ENCODE data around the gene CAVIN2.

CAVIN2 gene, protein sequence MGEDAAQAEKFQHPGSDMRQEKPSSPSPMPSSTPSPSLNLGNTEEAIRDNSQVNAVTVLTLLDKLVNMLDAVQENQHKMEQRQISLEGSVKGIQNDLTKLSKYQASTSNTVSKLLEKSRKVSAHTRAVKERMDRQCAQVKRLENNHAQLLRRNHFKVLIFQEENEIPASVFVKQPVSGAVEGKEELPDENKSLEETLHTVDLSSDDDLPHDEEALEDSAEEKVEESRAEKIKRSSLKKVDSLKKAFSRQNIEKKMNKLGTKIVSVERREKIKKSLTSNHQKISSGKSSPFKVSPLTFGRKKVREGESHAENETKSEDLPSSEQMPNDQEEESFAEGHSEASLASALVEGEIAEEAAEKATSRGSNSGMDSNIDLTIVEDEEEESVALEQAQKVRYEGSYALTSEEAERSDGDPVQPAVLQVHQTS

DNA sequence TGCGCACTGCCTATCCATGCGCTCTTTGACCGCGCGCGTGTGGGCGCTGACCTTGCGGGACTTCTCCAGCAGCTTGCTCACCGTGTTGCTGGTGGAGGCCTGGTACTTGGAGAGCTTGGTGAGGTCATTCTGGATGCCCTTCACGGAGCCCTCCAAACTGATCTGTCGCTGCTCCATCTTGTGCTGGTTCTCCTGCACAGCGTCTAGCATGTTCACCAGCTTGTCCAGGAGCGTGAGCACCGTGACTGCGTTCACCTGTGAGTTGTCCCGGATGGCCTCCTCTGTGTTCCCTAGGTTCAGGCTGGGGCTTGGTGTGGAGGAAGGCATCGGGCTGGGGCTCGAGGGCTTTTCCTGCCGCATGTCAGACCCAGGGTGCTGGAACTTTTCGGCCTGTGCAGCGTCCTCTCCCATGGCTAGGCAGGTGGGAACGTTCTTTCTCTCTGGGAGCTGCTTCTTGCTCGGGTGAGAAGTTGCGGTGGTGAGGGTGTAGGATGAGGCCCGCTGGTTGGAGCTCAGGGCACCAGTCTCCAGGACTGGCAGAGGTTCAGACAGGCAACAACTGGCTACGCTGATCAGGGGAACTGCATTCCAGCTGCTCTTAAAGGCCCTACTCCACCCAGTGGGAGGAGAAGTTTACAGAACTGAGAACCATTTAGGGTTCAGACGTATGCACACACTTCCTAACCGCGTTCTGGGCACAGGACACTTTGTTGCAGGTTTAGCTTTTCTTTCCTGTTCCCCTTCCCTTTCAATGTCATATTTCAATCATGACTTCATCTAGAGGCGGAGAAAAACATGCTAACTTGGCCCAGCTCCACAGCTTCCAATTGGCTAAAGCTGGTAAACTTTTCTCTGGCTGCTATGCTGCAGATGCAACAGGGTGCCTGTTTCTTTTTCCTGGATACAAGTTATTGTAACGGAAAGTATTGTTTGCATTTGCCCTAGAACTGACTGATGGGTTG is at the start of gene CAVIN2:
TSS of gene CAVIN2 (minus strand) at position 574 of the 962 bp plus-strand sequence. CDS start at position 411, 163 bp downstream.
- peak; percentile 54 for TF ChIP-seq POLR2A (IDR thresholded peaks at IDR 0.05; ENCODE audit: low read depth, low read length)
- FAIRE-seq (peak; percentile 95), DNase-seq (ENCODE audit: insufficient read length, low spot score) (peak; percentile 47)

DNA sequence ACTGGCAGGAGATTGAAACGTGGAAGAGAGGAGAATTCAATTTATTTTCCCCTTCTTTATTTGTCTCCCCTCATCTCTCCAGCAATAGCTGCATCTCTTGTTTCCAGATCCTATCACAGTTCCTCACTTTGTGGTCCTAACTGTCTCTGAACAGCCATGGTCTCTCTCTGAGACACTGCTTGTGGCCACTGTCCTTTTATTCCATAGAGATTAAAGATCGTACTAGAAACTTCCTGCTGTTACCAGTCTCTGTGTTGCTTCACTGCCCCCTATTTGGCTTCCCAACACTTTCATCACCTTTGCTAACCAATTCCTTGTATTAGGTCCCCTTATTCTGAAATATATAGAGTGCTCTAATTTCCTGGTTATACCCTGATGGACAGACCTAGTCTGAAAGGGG is 48.9 kb upstream of the CAVIN2 start:
- TF ChIP-seq POLR2A (IDR thresholded peaks at IDR 0.05; ENCODE audit: low read depth, low read length), result no peak
- FAIRE-seq (peak; percentile 71), DNase-seq (ENCODE audit: insufficient read length, low spot score) (no peak)

DNA sequence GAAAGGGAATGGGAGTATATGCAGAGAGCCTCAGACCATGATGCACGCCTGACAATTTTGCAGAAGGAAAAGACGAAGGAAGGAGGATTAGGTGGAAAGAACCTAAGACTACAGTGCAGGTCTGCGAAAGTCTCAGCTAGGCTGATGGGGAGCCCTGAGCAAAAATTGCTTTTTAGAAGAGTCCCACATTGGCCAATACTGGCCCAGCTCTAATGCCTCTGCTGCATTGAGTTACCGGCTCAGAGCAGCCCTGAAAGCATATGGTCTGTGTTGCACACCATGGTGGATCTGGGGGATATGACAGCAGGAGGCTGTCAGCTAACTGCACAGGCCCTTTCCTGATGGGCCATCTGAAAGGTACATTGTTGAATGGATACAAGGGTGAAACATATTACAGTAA is 48.3 kb upstream of the CAVIN2 start:
- FAIRE-seq (peak; percentile 53), DNase-seq (ENCODE audit: insufficient read length, low spot score) (no peak)
- no peak for TF ChIP-seq POLR2A (IDR thresholded peaks at IDR 0.05; ENCODE audit: low read depth, low read length)

DNA sequence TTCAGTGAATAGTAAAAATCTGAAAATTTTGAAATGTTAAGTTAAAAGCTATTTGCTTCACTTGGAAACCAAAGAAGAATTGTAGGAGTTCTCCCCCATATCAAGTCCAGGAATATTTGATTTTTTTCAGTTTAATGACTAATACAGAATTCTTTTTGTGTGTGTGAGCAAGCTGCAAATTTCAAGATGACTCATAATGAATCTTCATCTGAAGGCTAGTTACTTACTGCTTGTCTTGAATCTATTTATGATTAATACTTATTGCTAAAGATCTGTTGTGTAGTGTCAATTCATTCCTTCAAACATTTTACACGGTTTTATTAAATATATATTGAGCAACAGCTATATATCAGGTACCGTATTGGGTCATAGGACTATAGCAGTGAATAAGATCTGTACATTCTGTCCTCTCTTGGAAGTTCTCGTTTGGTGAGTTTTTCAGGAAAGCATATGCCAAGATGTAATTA is 47.8 kb upstream of the CAVIN2 start:
- FAIRE-seq (peak; percentile 86), DNase-seq (ENCODE audit: insufficient read length, low spot score) (peak; percentile 27)
- no peak for TF ChIP-seq POLR2A (IDR thresholded peaks at IDR 0.05; ENCODE audit: low read depth, low read length)

DNA sequence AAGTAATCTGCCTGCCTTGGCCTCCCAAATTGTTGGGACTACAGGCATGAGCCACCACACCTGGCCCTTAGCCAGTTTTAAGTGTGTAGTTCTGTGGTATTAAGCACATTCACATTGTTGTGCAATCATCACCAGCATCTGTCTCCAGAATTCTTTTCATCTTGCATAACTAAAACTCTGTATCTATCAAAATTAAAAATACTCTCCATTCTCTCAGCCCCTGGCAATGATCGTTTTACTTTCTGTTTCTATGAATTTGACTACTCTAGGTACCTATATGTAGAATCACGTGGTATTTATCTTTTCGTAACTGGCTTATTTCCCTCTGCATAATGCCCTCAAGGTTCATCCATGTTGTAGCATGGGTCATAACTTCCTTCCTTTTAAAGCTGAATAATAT is 45.5 kb upstream of the CAVIN2 start:
- FAIRE-seq, result no peak
- no peak for DNase-seq (ENCODE audit: insufficient read length, low spot score)
- TF ChIP-seq POLR2A (IDR thresholded peaks at IDR 0.05; ENCODE audit: low read depth, low read length), result no peak

DNA sequence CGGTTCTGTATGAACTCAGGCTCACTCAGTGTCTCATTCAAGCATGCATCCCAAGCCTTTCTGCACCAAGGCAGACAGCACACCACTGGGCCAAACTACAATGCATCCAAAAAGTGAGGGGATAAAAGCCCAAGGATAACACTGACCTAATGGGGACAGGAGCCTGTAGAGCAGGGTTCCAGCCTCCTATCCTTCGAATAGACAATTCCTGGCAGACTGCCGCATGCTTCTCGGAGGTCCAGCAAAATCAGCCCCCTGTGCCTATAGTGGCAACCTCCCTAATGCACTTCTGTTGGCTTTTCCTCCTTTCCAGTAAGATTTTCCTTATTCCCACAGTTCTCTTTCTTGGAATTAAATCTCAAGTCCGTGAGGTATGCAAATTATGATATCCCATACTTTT is 44.8 kb upstream of the CAVIN2 start:
- TF ChIP-seq POLR2A (IDR thresholded peaks at IDR 0.05; ENCODE audit: low read depth, low read length), result no peak
- DNase-seq (ENCODE audit: insufficient read length, low spot score), result no peak
- no peak for FAIRE-seq

DNA sequence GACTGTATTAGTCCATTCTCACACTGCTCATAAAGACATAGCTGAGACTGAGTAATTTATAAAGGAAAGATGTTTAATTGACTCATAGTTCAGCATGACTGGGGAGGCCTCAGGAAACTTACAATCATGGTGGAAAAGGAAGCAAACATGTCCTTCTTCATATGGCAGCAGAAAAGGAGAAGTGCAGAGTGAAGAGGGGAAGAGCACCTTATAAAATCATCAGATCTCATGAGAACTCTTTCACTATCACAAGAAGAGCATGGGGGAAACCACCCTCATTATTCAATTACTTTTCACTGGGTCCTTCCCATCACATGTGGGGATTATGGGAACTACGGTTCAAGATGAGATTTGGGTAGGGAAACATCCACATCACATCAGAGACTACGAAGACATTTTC is 43.0 kb upstream of the CAVIN2 start:
- no peak for DNase-seq (ENCODE audit: insufficient read length, low spot score)
- FAIRE-seq, result no peak
- TF ChIP-seq POLR2A (IDR thresholded peaks at IDR 0.05; ENCODE audit: low read depth, low read length), result no peak

DNA sequence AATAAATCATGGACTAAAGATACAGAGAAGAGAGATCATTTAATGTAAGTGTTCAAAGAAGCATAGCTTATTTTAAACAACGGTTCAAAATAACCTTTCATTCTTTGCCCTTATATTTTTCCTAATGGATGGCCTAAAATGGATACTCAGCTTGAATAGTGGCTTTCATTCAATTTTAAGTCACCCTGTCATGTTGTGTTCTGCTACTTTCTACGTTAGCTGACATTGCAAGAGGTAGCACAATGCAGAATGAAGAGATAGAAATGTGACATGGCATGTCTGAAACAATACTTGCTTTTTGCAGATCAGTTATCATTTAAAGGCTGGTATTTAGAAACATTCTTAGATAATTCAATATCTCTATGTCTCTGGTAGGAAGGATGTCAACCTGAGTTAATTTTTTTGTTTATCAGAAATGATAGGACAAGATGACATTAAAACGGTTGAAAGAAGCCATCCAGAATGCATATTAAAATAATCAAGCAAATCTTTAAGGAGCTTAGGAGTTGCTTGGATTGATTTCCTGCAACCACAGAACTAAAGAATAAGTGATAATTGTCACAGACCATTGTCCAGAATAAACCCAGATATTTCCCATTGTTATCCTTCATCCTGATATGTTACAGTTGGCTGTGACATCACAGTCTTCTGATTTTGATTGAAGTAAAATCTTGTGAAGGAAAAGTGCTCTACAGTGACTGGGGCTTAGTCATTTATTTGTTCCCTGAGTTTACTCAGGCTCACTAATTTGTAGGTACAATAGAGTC is 41.7 kb upstream of the CAVIN2 start:
- no peak for TF ChIP-seq POLR2A (IDR thresholded peaks at IDR 0.05; ENCODE audit: low read depth, low read length)
- DNase-seq (ENCODE audit: insufficient read length, low spot score) (no peak), FAIRE-seq (no peak)

DNA sequence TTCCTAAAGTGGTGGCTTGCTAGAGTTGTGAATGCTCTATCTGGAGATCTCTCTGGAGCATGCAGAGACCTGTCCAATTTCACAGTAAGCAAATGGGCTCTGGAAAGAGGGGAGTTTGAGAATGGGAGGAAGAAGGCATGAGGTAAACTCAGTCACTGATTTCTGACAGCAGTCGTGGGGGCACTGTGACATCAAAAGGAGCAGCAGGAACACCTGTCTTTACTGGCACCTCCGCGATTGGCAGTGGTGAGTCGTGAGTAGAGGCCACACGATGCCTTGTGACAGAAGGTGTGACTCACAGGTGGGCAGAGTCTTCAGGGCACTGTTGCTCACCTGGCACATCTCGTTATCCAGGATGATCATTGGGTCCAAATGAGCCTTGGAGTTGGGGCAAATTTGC is 38.8 kb upstream of the CAVIN2 start:
- DNase-seq (ENCODE audit: insufficient read length, low spot score) (no peak), FAIRE-seq (no peak)
- no peak for TF ChIP-seq POLR2A (IDR thresholded peaks at IDR 0.05; ENCODE audit: low read depth, low read length)

DNA sequence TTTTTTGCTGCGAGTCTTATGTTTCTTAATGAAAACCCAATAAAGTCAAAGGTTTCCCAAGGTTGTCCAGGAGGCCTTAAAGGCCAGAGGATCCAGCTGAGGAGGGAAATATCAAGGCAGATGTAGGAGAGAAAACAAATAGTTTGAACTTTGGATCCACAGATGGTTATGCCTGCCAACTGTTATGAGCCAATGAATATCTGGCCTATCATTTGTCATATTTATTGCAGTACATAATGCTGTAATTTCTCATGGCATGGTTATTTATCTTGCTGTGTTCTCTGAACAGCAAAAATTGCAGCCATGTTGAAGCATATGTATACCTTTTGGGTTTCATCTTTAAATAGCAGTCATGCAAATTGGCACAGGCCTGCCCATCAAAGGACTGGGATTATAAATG is 38.2 kb upstream of the CAVIN2 start:
- no peak for TF ChIP-seq POLR2A (IDR thresholded peaks at IDR 0.05; ENCODE audit: low read depth, low read length)

DNA sequence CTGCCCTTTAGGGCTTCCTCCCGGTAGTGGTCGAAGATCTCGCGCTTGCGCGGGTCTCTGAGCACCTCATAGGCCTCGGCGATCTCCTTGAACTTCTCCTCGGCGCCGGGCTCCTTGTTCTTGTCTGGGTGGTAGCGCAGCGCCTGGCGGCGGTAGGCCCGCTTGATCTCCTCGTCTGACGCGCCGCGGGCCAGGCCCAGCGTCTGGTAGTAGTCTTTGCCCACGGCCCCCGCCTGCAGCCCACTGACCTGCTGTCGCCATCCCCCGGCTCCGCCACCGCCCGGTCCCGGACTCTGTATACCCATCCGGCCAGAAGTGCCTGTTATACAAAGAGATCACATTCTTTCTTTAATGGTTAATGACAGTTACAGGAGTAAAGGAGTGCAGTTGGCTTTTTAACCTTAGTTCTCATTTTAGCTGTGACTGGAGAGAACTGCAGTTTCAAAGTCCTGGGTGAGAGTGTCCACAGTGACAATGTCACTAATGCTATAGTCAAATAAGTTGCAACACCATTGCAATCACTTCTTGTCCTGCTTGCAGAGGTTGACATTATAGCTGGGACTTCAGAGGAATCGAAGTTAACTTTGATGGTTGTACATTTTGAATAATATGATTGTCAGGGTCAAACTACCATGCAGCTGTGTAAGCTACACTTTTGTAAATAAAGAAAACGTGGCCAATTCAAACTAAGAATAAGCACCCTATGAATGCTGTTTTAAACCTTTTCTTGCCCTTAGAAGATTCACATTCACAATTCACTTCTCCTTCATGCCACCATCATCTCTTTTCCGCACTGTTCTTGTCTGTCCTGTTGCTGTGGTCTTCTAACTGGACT is 35.3 kb upstream of the CAVIN2 start:
- FAIRE-seq, result no peak
- no peak for TF ChIP-seq POLR2A (IDR thresholded peaks at IDR 0.05; ENCODE audit: low read depth, low read length)
- DNase-seq (ENCODE audit: insufficient read length, low spot score), result no peak

More for the DNA sequence above, 38.2 kb upstream of the CAVIN2 start:
- DNase-seq (ENCODE audit: insufficient read length, low spot score), result no peak
- FAIRE-seq, result no peak

DNA sequence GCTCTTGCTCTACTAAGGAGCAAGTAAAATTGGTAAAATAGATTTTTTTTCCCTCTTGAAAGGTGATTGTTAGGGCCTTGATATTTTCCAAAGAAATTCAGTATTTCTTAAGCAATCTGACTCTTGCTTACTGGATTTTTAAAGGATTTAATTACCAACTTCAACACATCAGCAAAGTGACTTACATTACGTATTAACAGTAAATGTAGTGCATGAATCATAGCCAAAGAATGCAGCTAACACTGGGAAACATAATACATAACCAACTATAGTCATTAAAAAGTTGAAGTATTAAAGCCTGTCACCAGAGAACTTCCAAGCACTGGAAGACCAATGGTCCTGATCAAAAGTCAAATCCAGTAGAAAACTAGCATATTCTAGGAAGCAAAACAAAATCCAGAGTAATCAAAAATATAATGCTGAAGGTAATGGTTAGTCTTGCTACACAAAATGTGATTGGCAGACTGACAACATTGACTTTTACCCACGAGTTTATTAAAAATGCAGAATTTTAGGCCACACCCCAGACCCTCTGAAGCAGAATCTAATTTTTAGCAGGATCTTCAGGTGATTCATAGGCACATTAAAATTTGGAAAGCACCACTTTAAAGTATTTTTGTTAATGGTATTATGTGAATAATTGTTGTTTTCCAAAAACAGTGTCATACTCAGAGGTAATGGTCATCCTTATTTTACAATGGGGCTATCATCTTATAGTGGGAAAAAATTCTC is 31.8 kb upstream of the CAVIN2 start:
- FAIRE-seq, result peak; percentile 20
- no peak for TF ChIP-seq POLR2A (IDR thresholded peaks at IDR 0.05; ENCODE audit: low read depth, low read length)
- no peak for DNase-seq (ENCODE audit: insufficient read length, low spot score)
